HG02884 (cell line): ENCODE measurements around the gene NCBP2L.
A peak's percentile ranks its signal among the peaks of the same experiment; 100 is the strongest.
"Not testable (repeated sequence)": the region's sequence is repeated elsewhere in the genome, so short reads cannot be mapped to it uniquely, and the experiment has no call there.

Experiments used
- ATAC-seq: cut with Tn5 transposase; IDR thresholded peaks from one replicate; pipeline ENCODE4 v1.9.1; 2021; ENCODE audit warnings: mild to moderate bottlenecking, moderate library complexity; ENCODE audit not compliant: unreplicated experiment

NCBP2L gene

DNA sequence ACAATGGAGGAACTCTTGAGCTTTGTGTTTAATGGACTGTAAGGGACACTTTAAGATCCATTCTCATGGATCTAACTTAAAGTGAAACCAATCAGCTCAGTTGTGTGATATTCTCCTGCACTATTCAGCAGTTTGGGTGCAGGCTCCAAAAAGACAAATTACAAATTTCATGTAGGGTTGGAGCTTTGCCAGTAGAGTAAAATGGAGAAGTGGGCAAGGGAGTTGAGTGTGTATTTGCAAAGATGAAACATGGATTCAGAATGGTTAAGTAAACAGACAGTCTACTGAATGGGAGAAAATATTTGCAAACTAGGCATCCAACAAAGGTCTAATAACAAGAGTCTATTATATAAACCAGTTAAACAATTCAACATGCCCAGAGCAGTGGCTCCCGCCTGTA lies 26.9 kb downstream of the NCBP2L start:
- no peak for ATAC-seq

DNA sequence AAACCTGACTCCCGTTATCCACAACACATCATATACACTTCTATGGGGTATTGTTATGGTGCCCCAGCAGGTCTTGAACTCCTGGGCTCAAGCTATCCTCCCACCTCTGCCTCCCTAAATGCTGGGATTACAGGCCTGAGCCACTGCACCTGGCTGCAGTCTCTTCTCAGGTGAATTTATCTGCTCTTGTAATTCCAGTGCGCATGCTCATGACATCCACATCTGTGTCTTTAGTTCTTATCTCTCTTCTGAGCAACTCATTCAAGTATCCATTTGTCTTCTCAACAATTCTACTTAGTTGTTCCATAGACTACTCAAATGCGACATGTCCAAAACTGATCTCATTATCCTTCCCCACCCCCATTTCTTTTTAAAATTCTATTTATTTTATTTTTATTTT lies 27.6 kb downstream of the NCBP2L start:
- ATAC-seq = no peak

DNA sequence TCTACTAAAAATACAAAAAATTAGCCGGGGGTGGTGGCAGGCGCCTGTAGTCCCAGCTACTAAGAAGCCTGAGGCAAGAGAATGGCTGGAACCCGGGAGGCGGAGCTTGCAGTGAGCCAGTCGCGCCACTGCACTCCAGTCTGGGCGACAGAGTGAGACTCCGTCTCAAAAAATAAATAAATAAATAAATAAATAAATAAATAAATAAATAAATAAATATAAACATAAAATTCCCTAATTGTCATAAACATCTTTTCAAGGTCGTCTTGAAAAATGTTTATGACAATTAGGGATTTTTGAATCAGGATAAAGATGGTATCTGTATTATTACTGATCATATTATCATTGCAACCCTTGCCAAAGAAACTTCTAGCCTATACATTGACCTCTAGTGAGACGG lies 32.5 kb downstream of the NCBP2L start:
- not testable (repeated sequence) for ATAC-seq

DNA sequence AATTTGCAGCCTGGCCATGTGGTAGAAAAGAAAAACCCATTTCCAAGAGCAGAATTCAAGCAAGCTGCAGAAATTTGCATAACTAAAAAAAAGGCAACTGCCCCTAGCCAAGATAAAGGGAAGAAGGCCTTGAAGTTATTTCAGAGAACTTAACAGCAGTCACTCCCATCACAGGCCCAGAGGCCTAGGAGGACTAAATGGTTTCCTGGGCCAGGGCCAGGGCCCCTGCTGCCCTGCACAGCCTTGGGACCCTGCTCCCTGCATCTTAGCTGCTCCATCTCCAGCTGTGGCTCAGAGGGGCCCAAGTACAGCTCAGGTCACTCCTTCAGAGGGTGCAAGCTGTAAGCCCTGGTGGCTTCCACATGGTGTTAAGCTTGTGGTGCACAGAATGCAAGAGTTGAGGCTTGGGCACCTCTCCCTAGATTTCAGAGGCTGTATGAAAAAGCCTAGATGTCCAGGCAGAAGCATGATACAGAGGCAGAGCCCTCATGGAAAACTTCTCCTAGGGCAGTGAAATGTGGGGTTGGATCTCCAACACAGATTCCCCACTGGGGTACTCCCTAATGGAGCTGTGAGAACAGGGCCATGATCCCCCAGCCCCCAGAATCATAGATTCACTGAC lies 41.5 kb downstream of the NCBP2L start:
- ATAC-seq = no peak

DNA sequence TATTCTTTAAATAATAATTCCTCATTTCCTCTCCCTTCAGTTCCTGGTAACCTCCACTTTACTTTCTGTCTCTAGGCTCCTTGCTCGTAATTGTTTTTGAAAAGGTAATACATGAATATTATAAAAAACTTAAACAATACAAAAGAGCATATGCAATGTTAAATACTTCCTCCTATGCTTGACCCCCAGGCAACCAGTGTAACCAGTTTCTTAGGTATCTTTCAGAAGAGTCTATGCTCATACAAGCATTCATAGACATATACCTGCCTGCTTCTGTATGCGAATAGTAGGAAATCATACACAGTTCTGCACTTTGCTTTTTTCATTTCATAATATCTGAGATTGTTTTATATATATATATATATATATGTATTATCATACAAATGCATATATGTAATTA lies 45.5 kb downstream of the NCBP2L start:
- ATAC-seq = no peak

DNA sequence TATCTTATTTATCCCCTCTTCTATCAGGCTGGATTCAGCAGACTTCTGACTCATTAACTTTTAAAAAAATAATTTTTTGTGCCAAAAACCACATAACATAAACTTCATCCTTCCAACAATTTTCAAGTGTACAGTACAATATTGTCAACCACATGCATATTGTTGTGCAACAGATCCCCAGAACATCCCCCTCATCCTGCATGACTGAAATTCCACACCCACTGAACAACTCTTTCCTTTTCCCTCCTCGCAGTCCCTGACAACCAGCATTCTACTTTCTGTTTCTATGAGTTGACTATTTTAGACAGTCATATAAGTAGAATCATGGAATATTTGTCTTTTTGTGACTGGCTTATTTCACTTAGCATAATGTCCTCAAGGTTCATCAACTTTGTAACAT lies 45.9 kb downstream of the NCBP2L start:
- no peak for ATAC-seq

DNA sequence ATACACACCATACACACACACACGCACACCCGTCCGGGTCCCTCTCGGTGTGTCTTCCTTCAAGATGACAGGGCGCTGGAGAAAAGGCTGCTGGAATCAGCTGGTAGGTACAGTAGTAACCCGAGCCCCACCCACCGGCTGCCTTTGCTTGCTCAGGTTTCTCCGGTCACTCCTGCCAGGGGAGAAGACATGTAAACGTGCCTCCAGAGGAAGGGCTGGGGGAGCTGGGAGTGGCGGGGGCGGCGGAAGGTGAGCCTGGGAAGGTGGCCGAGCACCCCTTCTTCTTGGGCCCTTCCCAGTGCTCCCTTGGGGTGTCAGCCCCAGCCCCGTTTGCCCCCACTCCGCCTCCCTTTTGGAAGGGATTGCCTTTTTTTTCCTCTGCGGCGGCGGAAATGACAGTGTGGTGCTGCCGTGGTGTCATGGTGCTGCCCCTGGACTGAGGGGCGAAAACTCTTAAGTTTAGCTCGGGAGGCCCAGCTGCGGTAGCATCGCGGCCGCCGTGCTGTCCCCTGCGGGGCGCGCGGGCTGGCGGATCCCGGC lies 48.2 kb downstream of the NCBP2L start, which contains the start of gene MID2:
TSS of gene MID2 (plus strand) at position 169 of the 540 bp plus-strand sequence. CDS start 561 bp downstream, outside the sequence.
- ATAC-seq = peak; percentile 47

DNA sequence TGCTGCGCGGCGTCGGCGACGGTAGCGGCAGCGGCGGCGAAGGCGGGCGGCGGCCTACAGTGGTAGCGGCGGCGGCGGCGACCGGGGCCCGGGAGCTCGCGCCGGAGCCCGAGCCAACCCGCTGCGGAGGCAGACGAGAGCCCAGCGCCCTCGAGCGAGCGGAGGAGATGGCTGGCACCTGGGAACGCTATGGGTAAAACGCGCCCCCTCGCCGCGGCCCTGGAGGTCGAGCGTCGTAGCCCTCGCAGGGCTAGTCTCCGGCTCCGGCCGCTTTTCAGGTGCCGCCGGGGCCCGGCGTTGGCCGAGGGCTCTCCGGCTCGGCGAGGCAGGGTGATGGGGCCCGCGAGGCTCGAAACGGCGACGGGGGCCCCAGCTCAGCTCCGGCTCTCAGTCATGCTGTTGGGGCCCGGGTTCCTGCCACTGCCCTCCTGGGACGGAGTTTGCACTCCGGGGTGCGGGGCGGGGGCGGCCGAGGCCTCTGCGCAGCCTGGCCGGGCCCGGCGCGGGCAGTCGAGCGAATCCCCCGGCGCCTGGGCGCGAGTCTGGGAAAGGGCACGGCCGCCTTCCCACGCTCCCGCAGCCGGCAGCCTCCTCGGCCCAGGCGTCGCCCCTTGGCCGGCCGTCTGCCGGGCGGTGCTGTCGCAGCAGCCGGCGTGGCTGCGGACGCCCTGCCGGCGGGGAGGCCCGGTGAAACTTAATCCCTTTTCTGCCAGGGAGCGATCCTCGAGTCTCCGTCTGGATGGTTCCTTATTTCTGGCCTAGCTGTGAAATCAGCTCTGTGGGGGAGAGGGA lies 48.9 kb downstream of the NCBP2L start:
- ATAC-seq = peak; percentile 51

DNA sequence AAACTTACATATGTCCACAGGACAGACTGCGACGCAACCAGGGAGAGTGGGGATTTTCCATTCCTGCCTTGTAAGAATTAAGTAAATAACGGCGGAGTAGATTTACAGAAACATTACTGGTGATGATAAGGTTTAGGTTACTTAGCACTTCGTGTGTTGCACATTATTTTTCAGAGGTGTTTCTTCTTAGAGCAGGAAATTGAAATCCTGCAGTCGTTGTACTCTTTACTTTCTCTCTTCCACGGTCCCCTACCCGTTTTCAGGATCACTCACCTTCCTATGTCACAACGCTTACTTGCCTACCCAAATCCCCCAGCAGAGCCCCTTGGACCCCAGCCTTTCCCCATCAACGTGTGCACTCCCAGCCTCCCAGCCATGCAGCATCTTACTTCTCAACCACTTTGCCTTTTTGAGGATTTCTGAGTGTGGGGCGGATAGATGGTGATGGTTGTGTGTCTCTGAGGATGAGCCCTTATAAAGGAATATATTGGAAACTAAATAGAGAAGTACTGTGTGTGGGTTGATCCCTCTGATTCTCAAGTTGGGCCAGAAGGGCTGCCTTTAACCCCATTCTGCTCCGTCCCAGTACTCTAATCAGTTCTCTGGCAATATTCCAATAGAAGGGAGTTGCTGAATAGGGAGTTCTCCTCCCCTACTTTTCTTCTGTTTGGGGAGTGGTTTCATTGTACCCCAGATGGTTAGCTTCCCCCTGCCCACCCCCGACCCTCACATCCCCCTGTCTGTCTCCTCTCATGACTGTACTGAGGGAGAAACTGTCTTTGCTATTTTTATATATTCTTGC lies 49.7 kb downstream of the NCBP2L start:
- ATAC-seq = no peak

DNA sequence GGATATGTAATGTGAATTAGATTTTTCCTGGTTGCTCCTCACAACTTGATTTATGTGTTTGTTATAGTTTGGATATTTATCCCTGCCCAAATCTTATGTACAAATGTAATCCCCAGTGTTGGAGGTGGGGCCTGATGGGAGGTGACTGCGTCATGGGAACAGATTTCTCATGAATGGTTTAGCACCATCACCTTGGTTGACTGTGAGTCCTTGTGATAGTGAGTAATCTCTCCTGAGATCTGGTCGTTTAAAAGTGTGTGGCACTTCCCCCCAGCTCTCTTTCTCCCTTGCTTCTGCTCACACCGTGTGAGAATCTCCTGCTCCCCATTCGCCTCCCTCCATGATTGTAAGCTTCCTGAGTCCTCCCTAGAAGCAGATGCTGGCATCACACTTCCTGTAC lies 50.3 kb downstream of the NCBP2L start:
- ATAC-seq = no peak

DNA sequence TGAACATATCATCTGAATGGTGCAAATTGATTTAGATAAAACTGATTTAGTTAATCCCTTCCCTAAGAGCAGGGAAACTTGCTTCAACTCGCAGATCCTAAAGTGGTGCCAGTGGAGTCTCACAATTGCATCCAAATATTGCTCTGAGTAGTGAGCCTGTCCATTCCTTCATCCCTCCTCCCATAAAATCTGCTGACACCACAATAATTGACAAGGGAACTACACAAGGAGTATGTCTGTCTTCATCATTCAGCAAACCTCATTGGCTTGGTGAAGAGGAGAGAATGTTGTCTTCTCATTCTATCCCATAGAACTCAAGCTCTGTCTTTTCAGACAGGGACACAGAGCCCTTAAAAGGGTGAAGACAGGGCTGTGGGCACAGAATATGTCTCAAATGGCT lies 52.3 kb downstream of the NCBP2L start:
- no peak for ATAC-seq

DNA sequence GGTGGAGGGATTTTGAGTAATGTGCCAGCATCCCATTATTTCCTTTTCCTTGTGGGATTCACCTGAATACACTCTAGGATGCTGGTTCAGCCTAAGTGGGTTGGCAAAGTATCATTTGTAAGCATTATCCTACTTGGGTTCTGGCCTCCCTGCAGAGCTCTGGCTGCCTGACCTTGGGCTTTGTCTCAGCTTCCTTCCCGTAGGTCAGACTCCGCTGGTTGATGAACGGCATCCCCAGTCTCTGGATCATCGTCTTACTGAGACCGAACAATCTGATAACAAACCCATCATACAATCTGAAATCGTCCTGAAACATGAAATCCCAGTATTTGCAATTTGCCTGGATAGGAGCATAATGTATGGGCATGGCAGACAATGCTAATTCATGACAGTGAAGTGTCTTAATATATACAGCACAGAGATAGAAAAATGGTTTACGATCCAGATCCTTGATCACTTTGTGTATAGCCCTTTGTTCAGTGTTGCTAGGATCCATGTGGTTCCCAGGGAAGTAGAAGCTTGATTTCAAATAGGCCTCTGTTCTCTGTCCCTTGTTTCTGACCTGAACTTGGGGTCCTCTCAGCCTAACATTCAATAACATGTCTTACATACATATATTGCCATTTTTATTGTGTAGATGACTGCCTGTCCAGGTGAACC lies 53.7 kb downstream of the NCBP2L start:
- ATAC-seq = no peak

DNA sequence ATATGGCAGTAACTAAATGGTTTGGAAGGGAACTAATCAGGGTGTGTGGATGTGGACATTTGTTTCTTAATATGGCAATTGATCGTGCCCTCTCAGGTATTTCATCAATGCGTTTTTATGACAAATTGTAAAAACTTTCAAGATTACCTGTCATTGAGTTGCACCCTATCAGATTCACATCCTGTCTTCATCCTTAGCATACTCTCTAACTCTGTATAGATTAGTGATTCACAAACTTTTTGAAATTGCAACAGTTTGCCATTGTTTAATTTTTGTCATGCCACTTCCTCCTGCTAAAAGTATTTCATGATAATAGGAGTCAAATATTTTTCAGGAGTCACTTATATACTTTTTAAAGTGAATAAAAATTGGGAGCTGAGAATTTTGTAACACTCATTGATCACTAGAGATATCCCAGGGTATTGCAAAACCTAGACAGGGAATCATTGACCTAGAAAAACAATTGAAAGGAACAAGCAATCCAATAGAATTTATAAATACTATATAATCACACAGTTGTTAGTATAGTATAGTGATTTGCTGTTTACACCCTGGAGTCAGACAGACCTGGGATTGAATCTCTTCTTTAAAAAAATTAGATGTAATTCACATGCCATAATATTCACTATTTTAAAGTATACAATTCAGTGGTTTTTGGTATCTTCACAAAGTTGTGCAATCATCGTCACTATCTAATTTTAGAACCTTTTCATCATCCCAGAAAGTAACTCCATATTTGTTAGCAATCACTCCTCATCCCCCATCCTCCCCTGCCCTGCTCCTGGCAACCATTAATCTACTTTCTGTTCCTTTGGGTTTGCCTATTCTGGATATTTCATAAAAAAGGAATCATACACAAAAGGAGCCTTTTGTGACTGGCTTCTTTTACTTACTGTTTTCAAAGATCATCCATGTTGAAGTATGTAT lies 57.0 kb downstream of the NCBP2L start:
- ATAC-seq = no peak

DNA sequence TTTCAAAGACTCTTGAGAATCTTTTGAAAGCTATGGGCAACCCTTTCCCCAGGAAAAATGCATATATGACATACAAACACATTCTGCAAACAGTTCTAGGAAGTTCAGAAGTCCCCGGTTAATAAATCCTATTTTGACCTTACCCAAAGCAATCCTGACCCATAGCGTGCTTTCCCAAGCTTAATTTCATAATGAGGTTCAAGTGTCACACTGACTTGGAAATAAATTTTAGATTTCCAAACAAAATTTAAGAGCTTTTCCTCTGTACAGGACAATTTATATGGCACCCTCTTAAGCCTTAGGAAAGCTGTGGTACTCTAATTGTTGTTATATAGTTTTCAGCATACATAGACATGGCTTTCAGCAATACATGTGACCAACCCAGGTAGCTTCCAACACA lies 59.4 kb downstream of the NCBP2L start:
- no peak for ATAC-seq

DNA sequence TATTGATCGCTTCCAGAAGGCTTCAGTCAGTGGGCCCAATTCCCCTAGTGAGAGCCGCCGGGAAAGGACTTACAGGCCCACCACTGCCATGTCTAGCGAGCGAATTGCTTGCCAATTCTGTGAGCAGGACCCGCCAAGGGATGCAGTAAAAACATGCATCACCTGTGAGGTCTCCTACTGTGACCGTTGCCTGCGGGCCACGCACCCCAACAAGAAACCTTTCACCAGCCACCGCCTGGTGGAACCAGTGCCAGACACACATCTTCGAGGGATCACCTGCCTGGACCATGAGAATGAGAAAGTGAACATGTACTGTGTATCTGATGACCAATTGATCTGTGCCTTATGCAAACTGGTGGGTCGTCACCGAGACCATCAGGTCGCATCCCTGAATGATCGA lies 63.4 kb downstream of the NCBP2L start:
- no peak for ATAC-seq

DNA sequence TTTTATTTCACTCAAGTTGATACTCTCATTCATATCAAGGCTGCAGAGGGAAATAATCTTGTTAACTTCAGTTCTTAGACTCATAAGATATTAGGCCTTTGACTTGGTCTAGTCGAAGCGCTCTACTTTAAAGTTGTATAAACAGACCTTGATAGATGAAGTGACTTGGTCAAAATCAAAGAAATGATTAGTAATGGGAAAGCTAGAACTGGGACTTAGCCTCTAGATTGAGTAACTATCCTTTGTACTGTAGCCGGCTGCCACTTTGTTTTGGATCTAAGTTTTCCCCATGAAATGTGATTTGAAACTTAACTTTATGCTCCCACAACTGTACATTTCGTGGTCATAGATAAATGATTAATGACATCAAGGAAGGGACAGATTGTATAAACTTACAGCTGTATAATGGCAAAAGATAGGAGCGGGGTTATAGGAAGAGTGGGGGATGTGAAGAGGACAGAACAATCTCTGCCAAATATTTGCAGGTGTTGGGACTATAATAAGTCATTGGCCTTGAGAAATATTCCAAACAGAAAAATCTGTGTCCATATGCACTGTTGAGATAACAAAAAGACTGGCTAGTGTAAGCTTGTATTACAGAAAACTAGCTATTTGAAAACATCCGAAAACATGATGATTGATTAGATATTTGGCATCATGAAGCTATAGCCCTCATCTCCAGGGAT lies 65.3 kb downstream of the NCBP2L start:
- ATAC-seq = no peak
